HG03520 (cell line): Measurements from ENCODE around the gene LPIN3.

Source experiments
- ATAC-seq: cut with Tn5 transposase; IDR thresholded peaks from one replicate; pipeline ENCODE4 v1.9.1; 2021; ENCODE audit warnings: mild to moderate bottlenecking, moderate library complexity; ENCODE audit not compliant: unreplicated experiment

Gene LPIN3

DNA sequence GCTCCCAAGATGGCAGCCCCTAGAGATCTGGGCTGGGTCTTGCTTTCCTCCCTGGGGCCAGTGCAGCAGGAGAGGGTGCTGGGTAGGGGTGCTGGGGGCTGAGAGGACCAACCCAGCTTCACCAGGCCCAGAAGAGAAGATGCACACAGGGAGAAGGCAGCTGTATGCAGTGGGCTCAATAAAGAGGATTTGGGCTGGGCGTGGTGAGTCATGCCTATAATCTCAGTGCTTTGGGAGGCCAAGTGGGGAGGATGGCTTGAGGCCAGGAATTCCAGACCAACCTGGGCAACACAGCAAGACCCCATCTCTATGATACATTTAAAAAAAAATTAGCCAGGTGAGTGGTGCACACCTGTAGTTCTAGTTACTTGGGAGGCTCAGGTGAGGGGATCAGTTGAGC, 51.7 kb downstream of the LPIN3 start:
- ATAC-seq, result no peak

DNA sequence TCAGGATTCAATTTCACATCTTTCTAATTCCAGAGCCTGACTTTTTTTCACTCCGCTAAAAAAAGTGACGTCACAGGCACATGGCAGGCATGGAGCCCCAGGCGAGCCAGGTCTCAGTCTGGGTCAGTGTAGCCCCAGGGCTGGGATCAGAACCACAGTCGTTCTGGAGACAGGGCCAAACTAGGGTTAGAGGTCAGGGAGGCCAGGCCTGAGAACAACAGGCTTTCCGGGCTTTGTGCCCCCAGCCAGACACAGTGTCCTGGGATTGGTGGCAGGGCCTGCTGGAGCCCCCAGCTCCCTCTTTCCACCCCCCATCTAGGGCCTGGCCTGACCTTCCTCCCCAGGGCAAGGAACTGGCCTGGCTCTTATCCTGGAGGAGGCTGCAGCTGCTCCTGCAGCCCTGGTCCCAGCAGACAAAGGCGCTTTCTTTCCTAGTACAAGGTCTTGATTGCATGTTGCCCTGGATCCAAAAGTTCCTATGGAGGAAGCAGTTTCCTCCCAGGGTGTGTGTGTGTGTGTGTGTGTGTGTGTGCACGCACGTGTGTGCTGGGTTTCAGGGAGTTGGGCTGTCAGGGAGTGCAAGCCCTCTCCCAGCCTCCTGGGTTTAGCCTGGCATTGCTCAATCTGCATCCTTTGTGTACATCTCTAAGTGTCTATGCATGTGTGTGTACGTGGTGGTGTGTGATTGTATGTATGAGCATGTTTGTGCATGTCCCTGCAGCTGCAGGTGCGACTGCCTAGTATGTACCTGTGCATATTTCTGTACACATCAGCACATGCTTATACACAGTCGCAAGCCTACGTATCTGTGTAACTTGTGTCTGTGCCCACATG, 52.5 kb downstream of the LPIN3 start:
- no peak for ATAC-seq

DNA sequence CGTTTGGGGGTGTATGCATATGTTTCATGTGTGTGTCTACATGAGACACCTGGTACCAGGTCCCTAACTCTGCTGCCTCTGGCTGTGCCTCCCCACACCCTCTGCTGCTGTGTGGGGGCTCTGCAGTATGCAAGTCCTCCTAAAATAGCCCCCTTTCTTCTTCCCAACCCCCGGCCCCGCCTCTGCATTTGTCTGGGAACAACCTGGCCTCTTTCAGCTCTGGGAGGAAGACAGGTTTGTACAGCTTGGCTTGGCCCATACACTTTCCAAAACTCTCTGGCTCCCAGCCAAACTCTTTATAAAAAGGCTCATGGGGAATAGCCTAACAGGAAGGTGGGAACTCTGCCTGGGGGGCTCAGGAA, 53.1 kb downstream of the LPIN3 start:
- ATAC-seq, result no peak

DNA sequence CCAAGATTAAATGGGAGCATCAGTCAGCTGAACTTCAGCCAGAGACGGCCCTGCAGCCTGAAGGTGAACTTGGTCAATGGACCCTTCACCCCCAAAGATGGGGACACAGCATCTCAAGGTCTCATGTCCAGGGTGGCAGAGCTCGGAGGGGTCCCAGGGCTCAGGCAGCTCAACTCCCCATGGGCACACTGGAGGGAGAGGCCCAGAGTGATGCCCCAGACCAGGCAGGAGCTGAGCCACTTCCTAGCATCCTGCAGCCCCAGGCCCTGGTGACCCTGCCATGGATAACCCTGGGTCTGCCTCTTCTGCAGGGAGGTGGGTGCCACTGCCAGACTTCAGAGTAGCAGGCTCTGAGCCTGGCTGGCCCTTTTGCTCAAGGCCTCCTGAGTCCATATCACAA, 53.5 kb downstream of the LPIN3 start:
- no peak for ATAC-seq

DNA sequence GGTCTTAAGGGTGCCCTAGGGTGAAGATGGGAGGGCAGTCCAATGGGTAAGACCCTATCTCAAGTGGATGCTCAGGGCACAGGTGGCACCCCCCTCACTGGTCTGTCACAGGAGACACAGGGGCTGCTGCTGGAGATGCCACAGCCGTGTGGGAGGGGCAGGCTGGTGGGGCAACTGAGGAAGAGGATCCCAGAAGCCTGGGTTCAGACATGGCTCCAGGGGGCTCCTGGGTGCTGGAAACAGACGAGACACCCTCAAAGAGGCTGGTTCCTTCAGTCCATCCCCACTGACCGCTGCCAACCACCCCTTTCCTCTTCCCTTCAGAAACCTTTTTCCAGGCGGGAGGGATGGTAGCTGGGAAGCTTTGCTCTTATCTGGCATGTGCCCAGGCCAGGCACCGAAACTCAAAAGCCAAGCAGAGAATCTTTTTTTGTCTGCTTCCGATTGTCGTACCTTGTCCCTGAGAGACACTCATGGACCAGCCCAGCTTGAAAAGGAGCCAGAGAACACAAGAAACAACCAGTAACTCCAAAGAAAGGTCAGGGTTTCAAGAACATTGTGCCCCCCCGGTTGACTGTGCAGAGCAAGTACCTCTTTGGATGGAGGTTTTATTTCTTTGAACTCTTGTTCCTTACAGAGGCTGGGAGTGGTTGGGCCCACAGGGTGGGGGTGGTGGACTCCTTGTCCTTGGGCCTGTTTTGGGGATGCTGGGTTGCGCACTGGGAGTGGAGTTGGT, 54.5 kb downstream of the LPIN3 start:
- ATAC-seq, result no peak

DNA sequence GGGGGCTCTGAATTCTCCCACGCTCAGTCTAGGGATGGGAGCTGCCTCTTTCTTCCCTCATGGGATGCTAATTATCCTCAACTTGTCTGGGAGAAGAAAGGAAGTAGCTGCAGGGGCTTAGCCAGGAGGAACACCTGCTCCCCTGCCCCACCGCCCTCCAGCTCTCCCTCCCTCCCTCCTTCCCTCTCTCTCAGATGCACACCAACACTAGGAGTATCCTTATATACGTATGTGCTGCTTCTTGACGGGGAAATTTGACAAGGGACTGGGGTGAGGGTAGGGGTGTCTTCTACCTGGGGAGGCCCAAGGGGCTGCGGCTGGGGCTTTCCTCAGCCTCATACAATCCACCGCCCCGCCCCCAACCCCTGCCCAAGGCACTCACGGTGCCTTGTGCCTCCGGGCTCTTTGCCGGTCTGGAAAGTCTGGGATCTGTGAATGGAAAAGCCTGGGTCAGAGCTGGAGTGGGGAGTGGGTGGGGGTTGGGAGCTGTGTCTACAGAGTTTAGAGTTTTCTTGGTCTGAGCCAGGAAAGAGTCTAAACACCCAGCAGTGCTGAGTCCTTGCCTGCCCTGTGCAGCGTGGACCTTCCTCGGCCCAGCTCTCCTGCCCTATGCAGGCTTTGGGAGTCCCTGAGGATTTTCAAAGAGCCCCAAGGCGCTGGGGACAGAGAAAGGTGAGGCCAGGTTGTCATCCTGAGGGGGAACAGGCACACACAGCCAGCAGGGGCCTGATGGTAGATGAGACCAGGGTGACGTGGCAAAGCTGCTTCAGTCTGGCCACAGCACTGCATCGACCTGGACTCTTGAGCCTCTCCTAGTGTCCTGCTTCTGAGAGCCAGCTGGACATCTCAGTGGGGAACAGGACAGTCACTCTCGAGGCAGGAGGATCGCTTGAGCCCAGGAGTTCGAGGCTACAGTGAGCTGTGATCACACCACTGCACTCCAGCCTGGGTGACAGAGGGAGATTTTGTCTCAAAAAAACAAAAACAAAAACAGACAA, 55.3 kb downstream of the LPIN3 start:
- no peak for ATAC-seq

DNA sequence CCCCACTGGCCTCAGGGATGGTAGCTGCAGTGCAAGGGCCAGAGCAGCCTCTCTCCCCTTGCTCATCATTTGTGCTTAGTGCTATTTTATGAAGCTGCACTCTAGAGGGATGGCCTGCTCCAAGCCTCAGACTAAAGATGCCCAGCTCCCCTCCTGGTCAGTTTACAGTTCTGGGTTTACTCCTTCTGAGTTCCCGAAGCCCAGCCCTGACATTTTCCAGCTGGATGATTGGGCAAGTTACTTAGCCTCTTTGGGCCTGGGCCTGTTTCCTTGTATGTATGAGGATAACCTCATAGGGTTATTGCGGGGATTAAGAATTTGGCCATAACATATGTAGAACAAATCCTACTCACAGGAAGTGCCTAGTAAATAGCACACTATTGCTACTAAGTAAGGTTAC, 57.8 kb downstream of the LPIN3 start:
- ATAC-seq, result no peak

DNA sequence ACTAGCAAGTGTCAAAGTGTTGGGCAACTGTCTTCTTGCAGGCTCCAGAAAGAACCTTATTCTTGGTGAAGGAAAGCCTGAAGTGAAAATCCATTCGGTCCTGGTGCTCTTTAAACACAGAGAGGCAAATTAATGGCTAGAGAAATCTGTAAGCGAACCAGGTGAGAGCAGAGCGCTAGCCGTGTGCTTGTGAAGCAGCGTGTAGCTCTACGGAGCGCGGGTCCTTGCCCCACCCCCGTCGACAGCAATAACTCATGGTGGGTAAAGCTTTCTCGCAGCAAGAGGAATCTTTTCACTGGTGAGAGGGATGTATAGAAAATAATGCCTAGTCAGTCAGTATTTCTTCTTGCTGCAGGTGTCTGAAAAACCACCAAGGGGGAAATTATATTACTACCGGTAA, 63.0 kb downstream of the LPIN3 start:
- ATAC-seq, result no peak

DNA sequence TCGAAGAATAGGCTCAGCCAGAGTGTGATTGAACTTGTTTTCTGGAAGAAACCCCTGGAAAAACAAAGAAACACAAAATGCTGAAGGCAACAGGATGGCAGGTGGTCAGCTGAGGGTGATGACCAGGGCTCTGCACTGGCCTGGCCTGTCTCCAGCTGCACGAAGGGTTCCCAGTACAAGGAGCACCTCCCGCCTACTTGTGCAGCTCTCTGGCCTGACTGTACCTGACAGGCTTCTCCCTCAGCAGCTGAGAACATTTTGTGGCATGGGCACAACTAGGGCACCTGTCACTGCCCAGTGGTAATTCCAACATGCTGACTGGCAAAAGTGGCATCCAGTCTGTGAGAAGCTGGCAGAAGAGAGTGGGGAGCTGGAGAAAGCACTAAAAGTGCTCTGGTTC, 64.8 kb downstream of the LPIN3 start:
- ATAC-seq, result no peak

DNA sequence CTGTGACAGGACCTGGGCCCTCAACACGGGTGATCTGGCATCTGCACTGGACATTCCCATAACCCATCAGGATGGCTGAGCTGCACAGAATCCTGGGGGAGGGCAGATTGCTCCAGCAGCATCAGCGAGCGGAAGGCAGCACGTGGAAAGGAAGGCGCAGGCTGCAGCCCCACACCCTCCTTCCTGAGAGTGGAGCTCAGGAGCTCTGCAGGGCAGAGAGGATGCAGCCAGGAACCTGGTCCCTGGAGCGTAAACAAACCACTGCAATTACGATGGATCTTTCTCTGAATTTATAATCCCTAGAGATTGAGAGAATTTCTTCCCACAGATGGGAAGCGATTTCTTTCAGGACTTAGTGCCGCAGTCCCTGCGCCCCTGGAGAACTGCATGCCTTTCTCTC, 65.7 kb downstream of the LPIN3 start:
- no peak for ATAC-seq

DNA sequence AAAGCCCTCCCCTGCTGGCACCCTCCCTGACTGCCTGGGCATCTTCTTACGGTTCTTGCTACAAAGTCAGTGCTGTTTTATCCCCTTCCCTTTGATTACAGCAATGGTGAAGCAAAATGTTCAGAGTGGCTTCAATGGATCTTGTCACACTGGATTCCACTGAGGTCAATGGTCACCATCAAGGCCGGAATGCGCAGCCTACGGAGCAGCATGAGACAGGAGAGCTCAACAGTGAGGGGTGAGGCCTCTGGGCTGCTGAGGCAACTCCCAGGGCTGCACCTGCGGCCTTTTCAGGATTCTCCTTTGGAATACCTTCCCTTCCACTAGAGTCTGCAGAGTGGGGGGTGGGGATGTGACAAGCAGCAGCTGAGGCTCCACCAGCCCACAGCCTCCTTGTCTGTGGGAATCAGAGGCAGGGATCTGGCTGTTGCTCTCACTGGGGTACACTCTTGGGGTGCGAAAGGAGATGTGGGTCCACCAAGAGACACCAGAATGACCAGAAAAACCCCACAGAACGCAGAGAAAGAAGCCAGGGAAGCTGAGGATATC, 66.3 kb downstream of the LPIN3 start:
- no peak for ATAC-seq

DNA sequence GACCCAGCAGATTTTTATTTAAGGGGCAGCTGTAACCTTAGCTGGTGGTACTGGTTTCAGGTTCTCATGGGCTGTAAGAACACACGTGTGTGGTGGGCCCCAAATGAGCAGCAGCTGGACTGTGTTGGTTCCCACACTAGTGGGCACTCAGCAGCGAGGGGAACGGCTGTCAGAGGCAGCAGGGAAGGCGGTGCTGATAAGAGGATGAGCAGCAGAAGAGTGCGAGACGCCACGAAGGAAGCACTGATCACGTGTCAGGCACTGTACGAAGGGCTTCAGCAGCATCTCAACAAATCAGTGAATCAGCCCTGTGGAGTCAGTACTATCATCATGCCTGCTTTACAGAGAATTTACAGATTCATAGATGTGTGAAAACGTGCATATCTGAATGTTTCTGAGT, 67.0 kb downstream of the LPIN3 start:
- ATAC-seq, result no peak

DNA sequence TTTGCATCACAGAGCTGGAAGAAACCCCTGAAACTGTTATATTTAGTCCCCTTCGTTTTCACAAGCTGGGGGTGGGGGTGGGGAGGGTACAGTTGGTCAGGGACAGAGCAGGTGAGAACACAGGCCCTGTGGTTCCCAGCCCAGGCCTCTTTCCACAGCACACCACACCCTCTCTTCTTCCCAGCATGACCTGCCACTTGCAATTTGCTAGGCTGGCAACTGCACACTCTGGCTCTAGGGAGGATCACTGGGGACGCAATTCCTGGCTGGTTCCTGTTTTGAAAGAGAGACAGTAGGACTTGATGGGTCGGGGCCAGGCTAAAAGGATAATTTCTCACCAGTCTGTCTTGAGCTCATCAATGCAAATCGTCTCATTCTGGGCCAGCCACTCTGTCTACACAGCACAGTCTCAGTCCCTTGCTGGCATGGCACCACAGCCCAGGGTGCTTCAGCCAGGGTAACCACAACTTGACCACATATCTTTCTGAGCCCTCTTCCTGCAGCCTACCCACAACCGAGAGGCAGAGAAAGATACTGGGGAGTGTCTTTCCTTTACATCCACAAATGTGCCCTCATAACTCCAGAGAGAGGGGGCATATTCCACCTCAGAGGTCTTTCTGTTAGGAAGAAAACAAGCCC, 67.7 kb downstream of the LPIN3 start:
- ATAC-seq, result no peak

DNA sequence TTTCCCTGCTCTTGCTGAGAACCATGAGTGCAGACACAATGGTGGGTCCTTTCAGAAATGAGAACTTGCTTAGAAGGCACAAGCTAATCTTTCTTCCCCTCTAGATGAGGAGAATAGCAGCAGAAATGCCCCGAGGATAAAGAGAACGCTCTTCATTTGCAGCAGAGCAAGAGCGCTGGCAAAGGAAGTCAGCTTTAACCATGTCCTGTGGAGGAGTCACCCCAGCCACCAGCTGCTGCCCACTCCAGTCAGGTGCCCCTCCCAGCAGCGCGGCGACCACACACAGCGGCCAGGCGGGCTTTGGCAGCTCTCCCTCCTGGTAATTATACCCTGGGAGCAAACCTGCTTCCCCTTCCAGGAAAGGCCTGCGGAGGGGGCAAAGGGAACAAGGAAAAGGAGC, 68.4 kb downstream of the LPIN3 start:
- no peak for ATAC-seq
